Inferior parietal cortex (tissue), 1 donor: ENCODE data around the gene LZTS2.

Experiments used
- DNase-seq: peaks from one replicate; pipeline ENCODE4 v3.0.0-alpha.2; 2016; ENCODE audit errors: extremely low spot score

Gene LZTS2

GRCh38 chr10:101014966-101015581, 15.5 kb downstream of the LZTS2 start:
- peak; percentile 36 for DNase-seq

GRCh38 chr10:101015582-101015973, 16.0 kb downstream of the LZTS2 start:
- no peak for DNase-seq

- DNase-seq = no peak
Observed at GRCh38 chr10:101016814-101017213, 17.2 kb downstream of the LZTS2 start.

- no peak for DNase-seq
Observed at GRCh38 chr10:101018118-101018599, 18.6 kb downstream of the LZTS2 start.

GRCh38 chr10:101018600-101019439, 19.2 kb downstream of the LZTS2 start:
- DNase-seq = peak; percentile 82

- DNase-seq = no peak
Observed at GRCh38 chr10:101019440-101019703, 19.8 kb downstream of the LZTS2 start.

GRCh38 chr10:101020427-101021075, 20.9 kb downstream of the LZTS2 start:
- no peak for DNase-seq

- DNase-seq = no peak
Observed at GRCh38 chr10:101021239-101021638, 21.6 kb downstream of the LZTS2 start.

- no peak for DNase-seq
Observed at GRCh38 chr10:101021692-101022251, 22.2 kb downstream of the LZTS2 start.

GRCh38 chr10:101022967-101023705, 23.5 kb downstream of the LZTS2 start:
- DNase-seq = no peak

- no peak for DNase-seq
Observed at GRCh38 chr10:101027106-101027720, 27.6 kb downstream of the LZTS2 start.

- no peak for DNase-seq
Observed at GRCh38 chr10:101028446-101029337, 29.1 kb downstream of the LZTS2 start.

GRCh38 chr10:101029520-101030295, 30.1 kb downstream of the LZTS2 start:
- DNase-seq = no peak

GRCh38 chr10:101030496-101031127, 31.0 kb downstream of the LZTS2 start:
- no peak for DNase-seq

GRCh38 chr10:101031128-101031795, 31.7 kb downstream of the LZTS2 start, which contains the start of the genes PDZD7 and SFXN3:
TSS of gene PDZD7 (minus strand) at chr10:101031129. CDS start at chr10:101030219, 910 bp downstream.
TSS of gene SFXN3 (plus strand) at chr10:101031234. CDS start at chr10:101034695, 3,461 bp downstream.
- DNase-seq = peak; percentile 93

- DNase-seq = peak; percentile 84
Observed at GRCh38 chr10:101031796-101032636, 32.4 kb downstream of the LZTS2 start.

- DNase-seq = peak; percentile 69
Observed at GRCh38 chr10:101032637-101033224, 33.1 kb downstream of the LZTS2 start.
